ENCODE data around the gene FOXD4L1.
"Not testable (repeated sequence)": the region's sequence is repeated elsewhere in the genome, so short reads cannot be mapped to it uniquely, and the experiment has no call there.

Gene FOXD4L1

DNA sequence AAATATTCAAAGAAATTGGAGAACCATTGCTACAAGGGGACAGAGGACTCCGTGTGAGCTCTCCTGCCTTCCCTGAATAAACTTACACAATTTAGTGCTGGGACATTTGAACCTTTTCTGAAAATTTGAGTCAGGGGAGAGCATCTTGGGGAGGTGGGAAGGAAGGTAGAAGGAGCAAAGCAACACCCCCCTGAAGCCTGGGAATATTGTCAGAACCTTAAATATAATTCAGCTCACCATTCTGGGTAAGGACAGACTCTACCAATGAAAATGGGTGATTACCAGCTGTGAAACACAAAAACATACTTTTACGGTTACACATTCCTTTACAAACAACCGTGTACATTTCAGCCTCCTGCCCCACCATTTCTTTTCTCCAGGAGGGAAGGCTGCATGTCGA lies at the start of gene FOXD4L1:
Gene FOXD4L1 (plus strand): TSS at position 301 of the 400 bp plus-strand sequence. CDS start 592 bp downstream, outside the sequence.
- not testable (repeated sequence) for DNase-seq

DNA sequence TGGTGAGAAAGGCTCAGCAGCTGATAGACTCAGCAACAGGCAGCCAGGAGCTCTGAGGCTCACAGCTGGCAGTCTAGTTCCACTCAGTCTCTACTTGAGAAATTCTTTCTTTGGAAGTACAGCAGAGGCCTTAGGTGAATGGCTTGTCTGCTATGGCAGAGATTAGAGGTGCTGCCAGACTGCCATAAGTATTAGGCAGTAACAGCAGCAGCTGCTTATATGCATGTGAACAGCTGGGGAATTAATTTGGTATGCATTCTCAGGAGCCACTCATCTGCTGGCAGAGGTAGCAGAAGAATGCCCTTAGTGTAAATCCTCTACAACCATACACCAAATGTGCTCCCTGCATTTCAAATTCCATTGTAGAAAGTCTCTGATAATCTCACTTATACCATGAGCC lies 32.7 kb upstream of the FOXD4L1 start:
- not testable (repeated sequence) for DNase-seq

DNA sequence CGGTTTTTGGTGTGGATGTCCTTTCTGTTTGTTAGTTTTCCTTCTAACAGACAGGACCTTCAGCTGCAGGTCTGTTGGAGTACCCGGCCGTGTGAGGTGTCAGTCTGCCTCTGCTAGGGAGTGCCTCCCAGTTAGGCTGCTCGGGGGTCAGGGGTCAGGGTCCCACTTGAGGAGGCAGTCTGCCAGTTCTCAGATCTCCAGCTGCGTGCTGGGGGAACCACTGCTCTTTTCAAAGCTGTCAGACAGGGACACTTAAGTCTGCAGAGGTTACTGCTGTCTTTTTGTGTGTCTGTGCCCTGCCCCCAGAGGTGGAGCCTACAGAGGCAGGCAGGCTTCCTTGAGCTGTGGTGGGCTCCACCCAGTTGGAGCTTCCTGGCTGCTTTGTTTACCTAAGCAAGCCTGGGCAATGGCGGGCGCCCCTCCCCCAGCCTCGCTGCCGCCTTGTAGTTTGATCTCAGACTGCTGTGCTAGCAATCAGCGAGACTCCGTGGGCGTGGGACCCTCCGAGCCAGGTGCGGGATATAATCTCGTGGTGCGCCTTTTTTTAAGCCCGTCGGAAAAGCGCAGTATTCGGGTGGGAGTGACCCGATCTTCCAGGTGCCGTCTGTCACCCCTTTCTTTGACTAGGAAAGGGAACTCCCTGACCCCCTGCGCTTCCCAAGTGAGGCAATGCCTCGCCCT lies 21.6 kb upstream of the FOXD4L1 start:
- not testable (repeated sequence) for DNase-seq

DNA sequence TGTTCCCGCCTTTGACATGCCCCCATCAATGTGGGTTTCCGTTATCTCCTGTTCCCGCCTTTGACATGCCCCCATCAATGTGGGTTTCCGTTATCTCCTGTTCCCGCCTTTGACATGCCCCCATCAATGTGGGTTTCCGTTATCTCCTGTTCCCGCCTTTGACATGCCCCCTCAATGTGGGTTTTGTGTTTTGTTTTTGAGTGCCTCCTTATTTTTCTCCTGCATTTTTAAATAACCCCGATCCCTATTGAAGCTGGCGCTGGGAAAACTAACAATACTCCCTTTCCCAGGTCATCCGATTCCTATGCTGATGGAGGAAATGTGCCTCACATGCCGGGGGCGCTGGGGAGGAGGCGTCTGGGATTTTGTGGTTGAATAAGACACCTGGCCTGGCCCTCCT lies 1.9 kb upstream of the FOXD4L1 start:
- not testable (repeated sequence) for DNase-seq

DNA sequence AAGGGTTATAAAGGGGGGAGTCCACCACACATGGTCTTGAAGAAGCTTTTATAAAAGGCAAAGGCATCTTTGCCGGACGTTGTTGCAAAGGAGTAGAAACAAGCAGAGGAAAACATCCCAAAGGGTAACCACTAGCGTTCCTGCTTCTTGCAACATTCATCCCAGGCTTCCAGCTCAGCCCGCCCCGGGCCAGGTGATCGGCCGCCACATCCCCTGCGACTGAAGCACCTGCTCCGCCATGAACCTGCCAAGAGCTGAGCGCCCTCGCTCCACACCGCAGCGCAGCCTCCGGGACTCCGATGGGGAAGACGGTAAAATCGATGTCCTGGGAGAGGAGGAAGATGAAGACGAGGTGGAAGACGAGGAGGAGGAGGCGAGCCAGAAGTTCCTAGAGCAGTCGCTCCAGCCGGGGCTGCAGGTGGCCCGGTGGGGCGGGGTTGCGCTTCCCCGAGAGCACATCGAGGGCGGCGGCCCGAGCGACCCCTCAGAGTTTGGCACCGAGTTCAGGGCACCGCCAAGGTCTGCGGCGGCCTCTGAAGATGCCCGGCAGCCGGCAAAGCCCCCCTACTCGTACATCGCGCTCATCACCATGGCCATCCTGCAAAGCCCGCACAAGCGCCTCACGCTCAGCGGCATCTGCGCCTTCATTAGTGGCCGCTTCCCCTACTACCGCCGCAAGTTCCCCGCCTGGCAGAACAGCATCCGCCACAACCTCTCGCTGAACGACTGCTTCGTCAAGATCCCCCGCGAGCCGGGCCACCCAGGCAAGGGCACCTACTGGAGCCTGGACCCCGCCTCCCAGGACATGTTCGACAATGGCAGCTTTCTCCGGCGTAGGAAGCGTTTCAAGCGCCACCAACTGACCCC lies 787 bp downstream of the FOXD4L1 start:
- not testable (repeated sequence) for DNase-seq

DNA sequence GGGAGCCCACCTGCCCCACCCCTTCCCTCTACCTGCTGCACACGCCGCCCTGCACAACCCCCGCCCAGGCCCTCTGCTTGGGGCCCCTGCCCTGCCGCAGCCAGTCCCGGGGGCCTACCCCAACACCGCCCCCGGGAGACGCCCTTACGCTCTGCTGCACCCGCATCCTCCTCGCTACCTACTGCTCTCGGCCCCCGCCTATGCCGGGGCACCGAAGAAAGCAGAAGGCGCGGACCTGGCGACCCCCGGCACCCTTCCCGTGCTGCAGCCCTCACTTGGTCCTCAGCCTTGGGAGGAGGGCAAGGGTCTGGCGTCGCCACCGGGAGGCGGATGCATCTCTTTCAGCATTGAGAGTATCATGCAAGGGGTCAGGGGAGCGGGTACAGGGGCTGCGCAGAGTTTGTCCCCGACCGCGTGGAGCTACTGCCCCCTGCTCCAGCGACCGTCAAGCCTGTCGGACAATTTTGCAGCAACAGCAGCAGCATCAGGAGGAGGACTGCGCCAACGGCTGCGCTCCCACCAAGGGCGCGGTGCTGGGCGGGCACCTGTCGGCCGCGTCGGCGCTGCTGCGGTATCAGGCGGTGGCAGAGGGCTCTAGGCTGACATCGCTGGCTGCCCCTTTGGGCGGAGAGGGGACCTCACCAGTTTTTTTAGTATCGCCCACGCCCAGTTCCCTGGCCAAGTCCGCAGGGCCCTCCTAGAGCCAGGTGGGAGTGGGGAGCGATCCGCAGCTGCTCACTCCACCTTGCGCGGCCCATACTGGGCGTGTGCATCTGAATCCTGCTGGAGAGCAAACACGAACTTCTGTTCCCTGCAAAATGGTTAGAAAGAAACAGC lies 1.6 kb downstream of the FOXD4L1 start:
- not testable (repeated sequence) for DNase-seq

DNA sequence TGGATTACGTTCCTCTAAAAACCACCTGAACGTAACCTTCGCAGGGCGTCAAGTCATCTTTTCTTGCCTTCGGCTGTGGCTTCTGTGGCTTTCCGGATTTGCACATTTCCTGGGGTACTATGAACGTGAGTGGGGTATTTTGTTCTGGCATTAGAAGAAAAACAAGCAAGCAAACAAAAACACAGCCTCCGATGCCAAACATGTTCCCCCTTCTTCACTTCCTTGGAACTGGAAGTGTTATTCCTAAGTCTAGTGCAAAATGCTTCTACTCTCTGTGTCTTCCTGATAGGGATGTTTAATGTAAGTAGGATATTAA lies 2.2 kb downstream of the FOXD4L1 start:
- DNase-seq, result not testable (repeated sequence)

DNA sequence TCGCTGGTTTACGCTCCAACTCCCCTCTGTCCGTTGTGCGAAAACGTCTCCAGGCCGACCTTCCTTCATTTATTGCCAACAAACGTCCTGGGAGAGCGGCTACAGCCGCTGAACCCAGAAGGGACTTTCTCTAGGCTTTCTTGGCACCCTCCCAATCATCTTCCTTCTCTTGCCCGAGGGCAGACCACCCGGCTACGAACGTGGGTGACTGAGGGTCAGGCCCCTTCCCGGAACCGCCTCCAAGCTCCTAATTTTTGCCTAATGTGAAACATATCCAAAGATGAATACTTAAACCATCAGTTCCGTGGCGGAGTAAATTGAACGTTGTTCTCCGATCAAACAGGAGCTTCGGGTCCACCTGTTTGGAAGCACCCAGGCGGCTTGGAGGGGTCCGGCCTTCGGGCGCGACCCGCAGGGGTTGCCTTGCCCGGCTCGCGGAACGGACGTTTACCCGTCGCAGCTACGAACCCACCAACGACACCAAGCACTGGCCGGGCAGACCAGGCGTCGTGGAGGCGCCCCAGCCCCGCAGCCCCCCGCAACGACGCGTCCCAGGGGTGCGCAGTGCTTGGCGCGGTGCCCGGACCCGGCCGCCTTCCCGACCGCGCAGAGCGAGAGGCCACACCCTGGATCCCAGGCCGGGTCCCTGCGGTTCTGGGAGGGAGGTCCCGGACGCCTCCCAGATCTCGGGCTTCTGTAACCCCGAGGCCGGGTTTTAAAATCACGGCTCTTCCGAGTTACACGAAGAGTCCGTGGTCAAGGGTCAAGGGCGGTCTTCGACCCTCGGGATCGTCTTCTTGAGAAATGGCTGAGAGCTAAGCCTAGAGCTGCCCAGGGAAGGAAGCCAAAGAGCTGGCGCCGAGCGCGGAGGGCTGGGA lies 4.0 kb downstream of the FOXD4L1 start:
- not testable (repeated sequence) for DNase-seq

DNA sequence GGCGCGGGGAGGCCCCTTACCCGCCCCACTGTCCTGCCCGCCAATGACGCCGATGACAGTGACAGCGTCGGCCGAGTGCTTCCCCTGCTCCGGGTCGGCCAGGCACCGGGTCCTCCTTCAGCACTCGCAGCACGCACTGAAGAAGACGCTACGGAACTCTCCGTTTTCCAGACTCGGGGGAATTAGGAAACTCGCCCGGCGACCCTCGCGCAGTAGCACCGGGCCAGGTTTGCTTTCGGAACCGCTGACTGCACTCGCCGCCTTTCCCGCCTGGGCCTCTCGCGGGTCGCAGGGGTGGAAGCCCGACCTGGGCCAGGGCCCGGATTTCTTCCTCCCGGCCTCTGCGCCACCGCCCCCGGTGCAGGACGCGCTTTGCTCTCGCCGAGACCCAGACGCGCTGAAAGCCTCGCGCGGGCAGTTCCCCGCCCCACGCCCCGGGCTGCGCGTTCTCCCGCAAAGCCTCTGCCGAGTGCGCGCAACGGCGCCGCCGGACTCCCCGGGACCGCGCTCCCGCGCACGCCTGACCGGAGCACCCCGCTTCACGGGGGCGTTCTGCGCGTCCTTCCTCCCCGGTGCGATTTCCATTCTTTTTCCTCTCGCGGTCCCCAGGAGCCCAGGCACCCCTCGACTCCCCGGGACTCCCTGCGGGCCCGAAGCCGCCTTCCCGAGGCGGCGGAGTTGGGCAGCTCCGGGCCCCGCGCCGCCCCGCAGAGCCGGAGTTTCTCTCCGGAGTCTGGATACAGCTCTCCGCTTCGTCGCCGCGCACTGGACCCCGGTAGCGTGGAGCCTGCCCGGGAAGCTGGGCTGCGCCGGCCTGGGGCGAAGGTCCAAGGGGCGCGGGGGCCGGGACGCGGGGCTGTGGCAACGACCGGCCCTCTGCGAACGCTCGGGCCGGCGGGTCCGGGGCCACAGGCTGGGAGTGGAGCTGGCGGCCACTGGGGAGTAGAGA lies 4.9 kb downstream of the FOXD4L1 start:
- not testable (repeated sequence) for DNase-seq

DNA sequence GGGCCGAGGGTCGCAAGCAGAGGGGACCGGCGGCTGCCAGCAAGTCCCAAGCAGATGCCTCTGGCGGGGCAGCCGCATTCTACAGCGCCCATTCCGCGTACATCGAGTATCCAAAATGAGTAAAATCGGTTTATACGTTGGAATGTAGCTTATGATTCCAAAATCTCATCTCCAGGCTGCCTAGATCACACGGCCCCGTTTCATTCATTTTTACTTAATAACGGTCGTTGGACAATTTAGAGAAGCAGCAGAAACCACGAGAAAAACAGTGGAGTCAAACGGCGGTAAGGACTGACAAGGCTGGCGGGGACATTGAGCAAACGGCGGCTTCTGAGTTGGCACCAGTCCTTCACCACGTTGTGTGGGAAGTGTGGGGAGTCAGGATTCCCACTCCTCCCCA lies 5.6 kb downstream of the FOXD4L1 start:
- DNase-seq, result not testable (repeated sequence)

DNA sequence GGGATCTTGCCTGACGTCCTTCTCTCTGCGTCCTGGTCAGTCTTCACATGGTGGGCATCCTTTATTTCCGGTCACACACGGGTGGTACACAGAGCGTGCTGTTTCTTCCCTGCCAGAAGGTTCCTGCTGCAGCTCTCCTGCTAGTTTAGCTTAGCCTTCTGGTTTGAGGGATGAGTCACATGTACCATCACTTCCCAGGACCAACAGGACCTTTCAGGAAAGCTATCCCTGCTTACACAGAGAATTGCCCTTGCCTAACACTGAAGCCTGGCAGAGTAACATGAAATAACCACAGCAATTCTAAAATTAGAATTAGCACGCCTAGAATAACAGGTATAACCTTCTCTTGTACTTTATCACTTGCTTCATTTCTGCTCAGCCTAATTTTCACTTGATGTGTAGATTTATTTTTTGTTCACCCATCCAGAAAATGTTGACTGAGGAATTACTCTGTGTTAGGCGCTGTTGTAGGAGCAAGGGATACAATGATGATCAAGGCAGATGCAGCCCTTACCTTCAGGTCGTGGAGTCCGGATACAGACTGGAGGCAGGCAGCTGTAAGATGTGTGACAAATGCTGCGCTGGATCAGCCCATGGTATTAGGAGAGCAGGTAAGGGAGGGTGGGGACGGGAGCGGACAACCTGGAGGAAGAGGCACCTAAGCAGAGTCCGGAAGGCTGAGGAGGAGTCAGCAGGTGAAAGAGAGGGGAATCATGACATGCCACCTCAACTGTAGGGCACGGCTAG lies 9.1 kb downstream of the FOXD4L1 start:
- DNase-seq, result not testable (repeated sequence)

DNA sequence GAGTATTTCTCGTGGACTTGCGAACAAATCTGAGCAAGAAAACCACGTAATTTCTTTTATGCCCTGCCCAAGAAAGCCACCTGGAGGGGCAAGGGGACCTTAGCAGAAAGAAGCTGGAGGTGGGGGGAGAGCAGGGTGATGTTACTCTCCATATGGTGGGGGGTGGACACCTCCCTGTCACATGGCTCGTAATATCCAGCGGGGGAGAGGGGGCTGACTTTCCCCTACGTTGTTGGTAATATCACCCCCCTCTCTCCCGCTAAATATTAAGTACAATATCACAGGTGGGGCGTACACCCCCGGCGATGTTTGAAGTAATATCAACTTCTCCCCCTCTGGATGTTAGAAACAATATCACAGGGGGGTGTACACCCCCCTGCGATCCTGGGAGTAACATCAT lies 9.7 kb downstream of the FOXD4L1 start:
- DNase-seq, result not testable (repeated sequence)

DNA sequence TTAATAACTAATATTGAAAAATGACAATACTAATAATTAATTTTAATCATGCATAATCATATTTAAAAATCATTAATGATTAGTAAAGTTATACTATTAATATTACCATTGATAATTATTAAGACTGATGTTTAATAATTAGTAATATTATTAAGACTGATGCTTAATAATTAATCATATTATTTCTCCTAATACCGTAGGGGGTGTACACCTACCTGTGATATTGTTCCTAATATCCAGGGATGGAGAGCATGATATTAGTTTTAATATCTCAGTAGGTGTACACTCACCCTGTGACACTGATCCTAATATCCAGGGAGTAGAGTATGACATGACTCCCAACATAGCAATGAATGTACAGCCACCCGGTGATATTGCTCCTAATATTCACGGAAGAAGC lies 12.4 kb downstream of the FOXD4L1 start:
- not testable (repeated sequence) for DNase-seq

DNA sequence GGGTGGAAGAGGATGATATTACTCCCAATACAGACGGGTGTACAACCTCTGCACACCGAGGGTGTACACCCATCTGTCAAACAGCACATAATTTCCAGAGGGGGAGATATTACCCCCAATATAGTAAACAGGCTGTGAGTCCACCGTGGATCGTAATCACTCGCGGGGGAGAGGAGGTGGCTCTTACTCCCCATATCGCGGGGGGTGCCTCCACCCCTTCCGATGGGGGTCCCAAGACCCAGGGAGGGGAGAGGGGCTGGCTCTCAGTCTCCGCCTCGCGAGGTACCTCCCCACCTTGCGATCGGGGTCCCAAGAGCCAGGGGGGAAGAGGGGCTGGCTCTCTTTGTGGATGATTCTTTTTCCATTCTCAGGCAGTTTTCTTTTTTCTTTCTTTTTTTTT lies 13.4 kb downstream of the FOXD4L1 start:
- not testable (repeated sequence) for DNase-seq

DNA sequence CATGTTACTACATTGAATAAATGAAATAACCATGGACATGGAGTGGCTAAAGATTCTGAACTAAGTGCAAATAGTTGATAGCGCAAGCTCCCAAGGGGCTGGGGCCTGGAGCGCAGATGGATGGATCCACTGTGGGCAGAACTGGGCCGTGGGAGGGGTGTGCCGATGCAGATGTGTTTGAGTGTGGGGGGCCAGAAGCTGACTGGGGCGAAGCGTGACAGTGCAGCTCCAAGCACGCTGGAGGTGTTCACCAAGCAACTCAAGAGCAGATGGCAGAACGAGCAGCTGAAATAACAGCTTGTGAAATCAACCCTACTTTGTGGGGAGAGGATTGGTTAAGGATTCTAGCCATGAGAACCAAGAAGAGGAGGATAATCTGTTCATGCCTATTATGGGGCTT lies 17.0 kb downstream of the FOXD4L1 start:
- DNase-seq, result not testable (repeated sequence)

DNA sequence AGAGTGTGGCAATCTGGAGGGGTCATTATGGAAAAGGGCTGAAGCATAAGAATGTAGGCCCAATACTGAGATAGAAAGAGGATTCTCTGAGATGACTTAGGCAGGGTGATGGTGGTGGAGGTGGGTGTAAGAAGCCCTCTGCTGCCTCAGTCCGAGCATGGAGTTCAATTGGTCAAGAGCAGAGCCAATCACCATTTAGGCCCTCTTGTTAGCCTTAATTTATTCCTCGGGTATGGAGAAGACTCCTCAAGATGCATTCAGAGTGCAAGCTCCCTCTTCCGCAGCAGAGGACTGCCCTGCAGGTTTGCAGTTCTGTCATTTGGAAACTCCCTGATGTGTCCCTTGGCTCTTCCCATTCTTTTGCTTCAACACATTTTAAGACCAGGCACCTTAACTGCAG lies 17.5 kb downstream of the FOXD4L1 start:
- not testable (repeated sequence) for DNase-seq

DNA sequence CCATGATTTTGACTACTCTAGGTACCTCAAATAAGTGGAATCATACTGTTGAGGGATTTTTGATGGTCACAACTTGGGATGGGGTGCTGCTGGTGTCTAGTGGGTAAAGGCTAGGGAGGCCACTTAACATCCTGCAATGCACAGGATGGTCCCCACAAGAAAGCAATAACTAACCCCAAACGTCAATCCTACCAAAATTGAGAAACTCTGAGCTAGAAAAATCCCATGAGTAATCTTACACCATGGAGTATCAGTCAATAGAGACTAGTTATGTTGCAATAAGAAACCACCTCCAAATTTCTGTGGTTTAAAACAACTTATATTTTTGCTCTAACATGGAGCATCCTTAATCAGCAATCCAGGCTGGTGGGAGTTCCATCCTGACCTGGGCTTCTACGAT lies 18.6 kb downstream of the FOXD4L1 start:
- DNase-seq, result not testable (repeated sequence)

DNA sequence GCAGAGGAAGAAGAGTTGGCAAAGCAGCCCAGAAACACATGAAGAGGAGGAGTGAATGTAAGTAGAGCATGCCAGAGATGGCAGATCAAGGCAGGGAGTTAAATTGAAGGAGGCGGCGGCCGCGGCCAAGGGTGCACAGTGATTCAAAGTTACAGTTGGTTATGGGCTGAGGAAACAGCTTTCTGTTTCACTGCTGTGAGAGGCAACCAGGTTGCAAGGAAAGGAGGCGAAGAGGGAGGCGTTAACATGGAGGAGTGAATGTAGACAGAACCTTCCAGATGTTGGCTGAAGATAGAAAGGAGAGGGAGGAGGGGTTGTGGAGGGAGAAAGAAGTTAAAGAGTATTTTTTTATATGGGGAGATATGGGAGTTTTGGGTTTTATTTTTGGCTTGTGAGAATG lies 22.4 kb downstream of the FOXD4L1 start:
- DNase-seq, result not testable (repeated sequence)

DNA sequence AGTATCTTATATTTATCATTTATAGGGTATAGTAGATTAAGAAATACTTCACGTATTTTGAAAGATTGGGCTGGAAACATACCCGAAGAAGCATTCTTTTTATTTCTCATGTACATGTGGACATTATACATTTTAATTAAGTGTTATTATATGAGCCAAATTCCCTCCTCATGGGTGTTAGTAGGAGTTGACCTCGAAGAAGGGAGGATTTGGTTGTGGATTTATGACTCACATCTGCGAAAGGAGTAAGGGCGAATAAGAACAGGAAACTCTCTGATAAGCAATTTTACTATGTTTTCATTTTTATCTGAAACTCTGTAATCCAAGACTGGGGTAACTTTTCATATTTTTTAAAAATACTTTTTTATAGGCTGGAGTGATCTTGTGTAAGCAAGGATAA lies 23.0 kb downstream of the FOXD4L1 start:
- not testable (repeated sequence) for DNase-seq

DNA sequence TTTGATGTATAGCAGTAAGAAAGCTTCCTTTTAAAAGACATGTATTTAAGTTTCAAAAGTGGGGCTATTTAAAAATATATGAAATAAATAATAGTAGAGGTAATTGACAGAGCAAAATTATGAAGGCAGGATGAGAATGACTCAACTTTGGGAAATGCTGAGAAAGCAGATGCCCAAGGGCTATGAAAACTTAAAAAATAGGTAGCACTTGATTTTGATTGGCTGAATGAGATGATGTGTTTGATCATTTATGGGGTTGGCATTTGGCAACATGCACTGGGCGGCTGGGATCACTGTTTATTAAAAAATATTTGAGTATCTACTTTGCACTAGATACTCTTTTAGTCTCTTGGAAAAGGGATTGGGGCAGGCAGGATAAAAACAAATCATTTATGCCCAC lies 26.5 kb downstream of the FOXD4L1 start:
- DNase-seq, result not testable (repeated sequence)
